Measurements from ENCODE around the gene NPY5R.

NPY5R gene

GRCh38 chr4:163385466-163385865, 41.8 kb downstream of the NPY5R start:
- no peak for DNase-seq

- no peak for DNase-seq
Observed at GRCh38 chr4:163391756-163392155, 48.1 kb downstream of the NPY5R start.

GRCh38 chr4:163392328-163392727, 48.6 kb downstream of the NPY5R start:
- DNase-seq: no peak

- no peak for DNase-seq
Observed at GRCh38 chr4:163393471-163393870, 49.8 kb downstream of the NPY5R start.

GRCh38 chr4:163395055-163395454, 51.4 kb downstream of the NPY5R start:
- no peak for DNase-seq

- no peak for DNase-seq
Observed at GRCh38 chr4:163395758-163396157, 52.1 kb downstream of the NPY5R start.

GRCh38 chr4:163398238-163398637, 54.5 kb downstream of the NPY5R start:
- DNase-seq: no peak

- DNase-seq: no peak
Observed at GRCh38 chr4:163400911-163401310, 57.2 kb downstream of the NPY5R start.
